Fibroblast of pulmonary artery (primary cell): Measurements from ENCODE around the gene RPL31.

ENCODE experiments used
- DNase-seq: peaks from one replicate; pipeline ENCODE4 v3.0.0-alpha.2; 2010; ENCODE audit warnings: low read depth
- H3K4me3 ChIP-seq: replicated peaks from 2 replicates; pipeline ENCODE4 v1.5.1; 2011; ENCODE audit warnings: low read depth, mild to moderate bottlenecking, control low read depth, low read length, moderate library complexity
- CTCF ChIP-seq: IDR thresholded peaks from 2 replicates; pipeline ENCODE4 v1.5.1; 2011; ENCODE audit warnings: mild to moderate bottlenecking, control low read depth, low read length, inconsistent platforms; ENCODE audit errors: missing control alignments

Gene RPL31

GRCh38 chr2:100972452-100972851, 29.6 kb upstream of the RPL31 start:
- no peak for TF ChIP-seq CTCF
- no peak for DNase-seq
- no peak overlapping the region for H3K4me3 ChIP-seq

GRCh38 chr2:100974712-100975520, 27.2 kb upstream of the RPL31 start:
- no peak for TF ChIP-seq CTCF
- DNase-seq: no peak
- H3K4me3 ChIP-seq: no peak overlapping the region

GRCh38 chr2:100975521-100975785, 26.6 kb upstream of the RPL31 start:
- H3K4me3 ChIP-seq: no peak overlapping the region
- TF ChIP-seq CTCF: no peak
- no peak for DNase-seq

- no peak for TF ChIP-seq CTCF
- H3K4me3 ChIP-seq: no peak overlapping the region
- DNase-seq: no peak
Measured at GRCh38 chr2:100976061-100976460, 26.0 kb upstream of the RPL31 start.

- peak; percentile 8 for DNase-seq
- no peak overlapping the region for H3K4me3 ChIP-seq
- TF ChIP-seq CTCF: no peak
Measured at GRCh38 chr2:100976645-100977391, 25.3 kb upstream of the RPL31 start.

GRCh38 chr2:100977511-100977910, 24.6 kb upstream of the RPL31 start:
- no peak for TF ChIP-seq CTCF
- no peak for DNase-seq
- no peak overlapping the region for H3K4me3 ChIP-seq

GRCh38 chr2:100978582-100979191, 23.4 kb upstream of the RPL31 start:
- no peak for TF ChIP-seq CTCF
- peak; percentile 38 for DNase-seq
- H3K4me3 ChIP-seq: no peak overlapping the region
